Keratinocyte (primary cell): Measurements from ENCODE around the gene DDIT4L. TPM values are rescaled to one million over a fixed set of nuclear protein-coding genes. Genes with fewer than 3 reads are reported as not detected.

ENCODE experiments used
- DNase-seq: peaks from one replicate; pipeline ENCODE4 v3.0.0-alpha.2; 2011; ENCODE audit warnings: low read depth, missing footprints, low spot score
- FAIRE-seq: peaks from 2 replicates; lab custom pipeline; 2011; peaks lifted over from hg19 to GRCh38; lab: Jason Lieb, UNC
- H2AFZ ChIP-seq: 2 replicates; pipeline ENCODE4 v1.6.0; 2012; ENCODE audit warnings: low read length, control low read depth, inconsistent platforms; ENCODE audit not compliant: control insufficient read depth
- H3K27ac ChIP-seq: 2 replicates; pipeline ENCODE4 v1.5.1; 2011; ENCODE audit warnings: low read length; ENCODE audit not compliant: control insufficient read depth, insufficient read depth
- H3K27me3 ChIP-seq: 3 replicates; pipeline ENCODE4 v1.6.0; 2011; ENCODE audit warnings: low read length; ENCODE audit not compliant: control insufficient read depth, insufficient read depth; ENCODE audit errors: extremely low read depth
- H3K36me3 ChIP-seq, 2 experiments: 2 replicates in 1 of 2; 3 replicates in 1 of 2; pipeline ENCODE4 v1.5.1; 2011; ENCODE audit warnings: low read length in 2 of 2, mild to moderate bottlenecking in 1 of 2; ENCODE audit not compliant: control insufficient read depth in 2 of 2, insufficient read depth in 2 of 2; ENCODE audit errors: extremely low read depth in 1 of 2
- H3K4me1 ChIP-seq: 3 replicates; pipeline ENCODE4 v1.5.1; 2011; ENCODE audit warnings: low read length; ENCODE audit not compliant: control insufficient read depth, insufficient read depth; ENCODE audit errors: extremely low read depth
- H3K4me2 ChIP-seq: 3 replicates; pipeline ENCODE4 v1.6.0; 2011; ENCODE audit warnings: low read depth, low read length; ENCODE audit not compliant: control insufficient read depth, insufficient read depth; ENCODE audit errors: extremely low read depth
- H3K4me3 ChIP-seq, 3 experiments: fragments of 200-600 bp in 1 of 3; sonication (generic) in 1 of 3; 2 replicates in 2 of 3; 3 replicates in 1 of 3; pipeline ENCODE4 v1.5.1; 2011 to 2016; ENCODE audit warnings: low read length in 3 of 3, mild to moderate bottlenecking in 3 of 3, control low read depth in 2 of 3, inconsistent platforms in 1 of 3, low read depth in 1 of 3, mixed read lengths in 1 of 3, mixed run types in 1 of 3, moderate library complexity in 1 of 3; ENCODE audit not compliant: control insufficient read depth in 2 of 3, insufficient read depth in 2 of 3; ENCODE audit errors: extremely low read depth in 1 of 3
- H3K79me2 ChIP-seq: 2 replicates; pipeline ENCODE4 v1.6.0; 2012; ENCODE audit warnings: low read length; ENCODE audit not compliant: control insufficient read depth, insufficient read depth
- H3K9ac ChIP-seq: 3 replicates; pipeline ENCODE4 v1.6.0; 2011; ENCODE audit warnings: low read length; ENCODE audit not compliant: control insufficient read depth, insufficient read depth; ENCODE audit errors: extremely low read depth
- H3K9me1 ChIP-seq: 3 replicates; pipeline ENCODE4 v1.6.0; 2011; ENCODE audit warnings: low read length; ENCODE audit not compliant: control insufficient read depth, insufficient read depth; ENCODE audit errors: extremely low read depth
- H3K9me3 ChIP-seq: 2 replicates; pipeline ENCODE4 v1.5.1; 2012; ENCODE audit warnings: low read depth, low read length; ENCODE audit not compliant: control insufficient read depth
- H4K20me1 ChIP-seq: 3 replicates; pipeline ENCODE4 v1.6.0; 2011; ENCODE audit warnings: low read length; ENCODE audit not compliant: control insufficient read depth, insufficient read depth; ENCODE audit errors: extremely low read depth
- CTCF ChIP-seq, 3 experiments: IDR thresholded peaks in 1 of 3; conservative IDR thresholded peaks in 1 of 3; optimal IDR thresholded peaks in 1 of 3; 2 replicates in 2 of 3; 3 replicates in 1 of 3; pipeline versions ENCODE3 to v1.5.1; 2011; ENCODE audit warnings: low read length in 3 of 3, mild to moderate bottlenecking in 3 of 3, moderate library complexity in 2 of 3, control low read depth in 1 of 3, inconsistent platforms in 1 of 3; ENCODE audit not compliant: insufficient read depth in 2 of 3; ENCODE audit errors: extremely low read depth in 1 of 3
- EZH2 ChIP-seq: IDR thresholded peaks from one replicate; pipeline ENCODE4 v1.6.1; 2012; ENCODE audit warnings: inconsistent platforms, mild to moderate bottlenecking, low read length, moderate library complexity
- dilution Hi-C: fragments of 300-500 bp; cut with MboI; formaldehyde crosslinking; loops from one replicate; pipeline ENCODE4 v1.7.0; 2020; ENCODE audit warnings: low sequenced_read_pairs; ENCODE audit not compliant: extremely low pct_ligation_motif_present
- polyA plus RNA-seq, 5 experiments: library from polyadenylated mRNA; depleted of rRNA in 3 of 5; stranded (reverse) in 3 of 5; stranded (forward) in 1 of 5; unstranded in 1 of 5; fragments of >200 nt; gene quantifications; 1 replicate in 1 of 5; 2 replicates in 3 of 5; 3 replicates in 1 of 5; pipeline versions ENCODE4 v1.2.1 to v1.2.3, GENCODE V29; 2011 to 2012; ENCODE audit warnings: missing spikeins in 2 of 5, low read depth in 1 of 5, low replicate concordance in 1 of 5

DDIT4L gene
- polyA plus RNA-seq, 1 donor (not counting 4 experiments of a cell fraction or from before 2014, with no cell fraction given): 0.46 TPM

- no peak for TF ChIP-seq CTCF (optimal IDR thresholded peaks at IDR 0.05 in 1 of 3, IDR thresholded peaks at IDR 0.05 in 1 of 3, conservative IDR thresholded peaks at IDR 0.05 in 1 of 3; ENCODE audit: extremely low read depth in 1 of 3, insufficient read depth in 2 of 3, low read length in 3 of 3)
- no peak for TF ChIP-seq EZH2
- Histone ChIP-seq H3K79me2 (no peaks in the 10 kb centered on the region), H2AFZ (no peak overlapping the region), H3K27ac (no peak overlapping the region), H4K20me1 (no peaks in the 10 kb centered on the region), H3K4me1 (no peaks in the 10 kb centered on the region), H3K9ac (no peak overlapping the region), H3K4me3 (no peak overlapping the region), H3K9me3 (peaks cover 2% of the 10 kb centered on the region), H3K9me1 (no peaks in the 10 kb centered on the region), H3K36me3 (no peaks in the 10 kb centered on the region), H3K4me2 (no peak overlapping the region), H3K27me3 (no peaks in the 10 kb centered on the region)
- FAIRE-seq (no peak), DNase-seq (no peak)
- dilution Hi-C loops: no loop called here
Measured at GRCh38 chr4:100165809-100166208, 24.5 kb downstream of the DDIT4L start.

- no peak overlapping the region for H3K4me3 ChIP-seq
Measured at GRCh38 chr4:100164808-100165760, 25.2 kb downstream of the DDIT4L start.

More at GRCh38 chr4:100164808-100165760, 25.2 kb downstream of the DDIT4L start:
- dilution Hi-C loops: no loop called here
- H4K20me1 ChIP-seq: no peaks in the 10 kb centered on the region
- H3K36me3 ChIP-seq: no peaks in the 10 kb centered on the region
- H3K9ac ChIP-seq: no peak overlapping the region
- no peak overlapping the region for H3K4me2 ChIP-seq
- no peak for DNase-seq
- H3K9me1 ChIP-seq: no peaks in the 10 kb centered on the region
- peaks cover 2% of the 10 kb centered on the region for H3K9me3 ChIP-seq
- no peak overlapping the region for H2AFZ ChIP-seq
- H3K27ac ChIP-seq: no peak overlapping the region
- no peak for FAIRE-seq
- no peaks in the 10 kb centered on the region for H3K27me3 ChIP-seq
- no peaks in the 10 kb centered on the region for H3K79me2 ChIP-seq
- no peak for TF ChIP-seq EZH2
- TF ChIP-seq CTCF (optimal IDR thresholded peaks at IDR 0.05 in 1 of 3, IDR thresholded peaks at IDR 0.05 in 1 of 3, conservative IDR thresholded peaks at IDR 0.05 in 1 of 3; ENCODE audit: extremely low read depth in 1 of 3, insufficient read depth in 2 of 3, low read length in 3 of 3): no peak
- H3K4me1 ChIP-seq: no peaks in the 10 kb centered on the region
